AG20443 (cell line): ENCODE measurements around the gene BIN2.
"Not testable (repeated sequence)": the region's sequence is repeated elsewhere in the genome, so short reads cannot be mapped to it uniquely, and the experiment has no call there.

ENCODE experiments used
- DNase-seq: peaks from one replicate; pipeline ENCODE4 v3.0.0; 2012; ENCODE audit warnings: low spot score, mixed read lengths

BIN2 gene

GRCh38 chr12:51345681-51346080 is 21.7 kb upstream of the BIN2 start:
- DNase-seq = no peak

DNA sequence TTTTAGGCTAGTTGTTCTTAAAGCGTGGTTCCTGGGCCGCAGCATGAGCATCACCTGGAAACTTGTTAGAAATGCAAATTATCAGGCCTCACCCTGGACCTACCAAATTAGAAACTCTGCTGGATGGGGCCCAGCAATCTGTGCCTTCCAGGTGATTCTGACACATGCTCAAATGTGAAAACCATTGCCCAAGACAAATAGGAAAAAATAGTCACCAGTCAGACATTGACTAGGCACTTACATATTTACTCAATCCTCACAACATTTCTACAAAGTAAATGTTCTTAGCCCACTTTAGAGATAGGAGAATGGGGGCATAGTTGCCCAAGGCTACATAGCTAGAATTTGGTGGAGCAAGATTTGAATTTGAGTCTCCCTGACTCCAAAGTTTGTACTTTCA is 19.2 kb upstream of the BIN2 start:
- no peak for DNase-seq

DNA sequence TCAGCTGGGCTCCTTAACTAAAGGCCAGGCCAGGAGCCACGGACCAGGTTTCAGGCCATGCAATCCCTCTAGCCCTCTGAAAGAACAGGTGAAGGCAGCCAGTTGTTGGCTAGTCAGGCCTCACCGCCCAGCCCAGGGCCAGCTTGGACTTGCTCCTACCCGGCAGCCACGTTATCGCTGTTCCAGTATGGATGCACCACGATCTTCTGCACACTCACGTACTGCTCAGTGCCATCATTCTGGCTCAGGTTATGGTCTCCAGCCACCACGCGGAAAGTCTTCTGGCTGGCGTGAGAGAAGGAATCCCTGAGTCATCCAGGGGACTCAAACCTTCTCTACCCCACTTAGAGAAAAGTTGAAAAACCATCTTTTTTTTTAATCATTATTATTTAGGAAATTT is 18.4 kb upstream of the BIN2 start:
- DNase-seq = no peak

- DNase-seq = peak; percentile 82
Observed at GRCh38 chr12:51341251-51342007, 17.5 kb upstream of the BIN2 start.

DNA sequence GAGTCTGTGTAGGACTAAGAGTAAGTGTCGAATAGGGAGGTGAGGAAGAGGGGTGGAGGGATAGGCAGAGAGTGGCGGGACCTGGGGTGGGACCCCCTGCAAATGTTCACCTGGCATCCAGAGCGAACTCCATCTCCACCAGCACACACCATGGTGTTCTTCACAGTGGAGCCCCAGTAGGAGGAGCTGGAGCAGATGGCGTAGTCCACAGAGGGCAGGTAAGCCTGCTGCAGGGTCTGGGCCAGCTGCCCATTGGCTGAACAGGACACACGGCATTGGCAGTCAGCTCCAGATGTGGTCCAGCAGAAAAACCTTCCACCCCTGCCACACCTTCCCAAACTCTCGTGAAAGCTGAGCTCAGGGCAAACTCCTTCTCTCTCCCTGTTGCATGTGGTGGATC is 15.8 kb upstream of the BIN2 start:
- DNase-seq = no peak

GRCh38 chr12:51337336-51337735 is 13.4 kb upstream of the BIN2 start:
- DNase-seq = not testable (repeated sequence)

GRCh38 chr12:51335931-51336330 is 12.0 kb upstream of the BIN2 start:
- DNase-seq = no peak

GRCh38 chr12:51334764-51335163 is 10.8 kb upstream of the BIN2 start:
- DNase-seq = no peak

GRCh38 chr12:51333536-51333935 is 9.6 kb upstream of the BIN2 start:
- no peak for DNase-seq

DNA sequence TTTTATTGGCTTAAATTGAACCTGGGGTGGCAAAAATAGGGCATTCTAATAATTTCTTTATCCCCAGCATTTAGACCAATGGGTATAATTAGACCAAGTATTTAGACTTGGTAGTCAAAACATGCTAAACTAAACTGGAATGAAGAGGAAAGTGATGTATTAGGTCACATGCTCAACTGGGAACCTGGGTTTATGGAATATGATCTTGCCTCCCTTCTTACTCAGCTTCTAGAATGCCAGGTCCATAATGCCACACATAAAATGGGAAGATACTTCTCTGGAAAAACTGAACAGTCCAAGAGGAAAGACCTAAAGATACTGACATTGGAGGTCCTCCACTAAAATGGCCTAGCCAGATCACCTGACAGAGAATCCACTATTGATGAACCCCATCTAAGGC is 6.2 kb upstream of the BIN2 start:
- no peak for DNase-seq

DNA sequence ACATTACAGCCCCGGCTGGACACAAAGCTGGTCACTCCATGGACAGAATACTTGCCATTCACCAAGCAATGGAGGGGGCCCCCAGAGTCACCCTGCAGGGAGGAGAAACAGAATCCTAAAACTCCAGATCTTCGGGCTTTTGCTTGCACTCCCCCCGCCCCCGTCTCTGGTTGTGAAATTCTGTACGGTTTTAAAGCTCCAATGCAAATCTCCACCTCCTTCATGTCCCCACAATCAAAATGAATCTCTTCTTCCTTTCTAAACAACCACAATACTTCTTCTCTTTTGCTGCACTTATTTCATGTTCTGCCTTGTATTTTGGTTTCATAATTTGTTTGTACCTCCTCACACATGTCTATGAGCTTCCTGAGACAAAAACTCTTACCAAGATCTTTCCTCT is 5.8 kb upstream of the BIN2 start:
- DNase-seq = no peak

GRCh38 chr12:51328587-51328986 is 4.6 kb upstream of the BIN2 start:
- no peak for DNase-seq

DNA sequence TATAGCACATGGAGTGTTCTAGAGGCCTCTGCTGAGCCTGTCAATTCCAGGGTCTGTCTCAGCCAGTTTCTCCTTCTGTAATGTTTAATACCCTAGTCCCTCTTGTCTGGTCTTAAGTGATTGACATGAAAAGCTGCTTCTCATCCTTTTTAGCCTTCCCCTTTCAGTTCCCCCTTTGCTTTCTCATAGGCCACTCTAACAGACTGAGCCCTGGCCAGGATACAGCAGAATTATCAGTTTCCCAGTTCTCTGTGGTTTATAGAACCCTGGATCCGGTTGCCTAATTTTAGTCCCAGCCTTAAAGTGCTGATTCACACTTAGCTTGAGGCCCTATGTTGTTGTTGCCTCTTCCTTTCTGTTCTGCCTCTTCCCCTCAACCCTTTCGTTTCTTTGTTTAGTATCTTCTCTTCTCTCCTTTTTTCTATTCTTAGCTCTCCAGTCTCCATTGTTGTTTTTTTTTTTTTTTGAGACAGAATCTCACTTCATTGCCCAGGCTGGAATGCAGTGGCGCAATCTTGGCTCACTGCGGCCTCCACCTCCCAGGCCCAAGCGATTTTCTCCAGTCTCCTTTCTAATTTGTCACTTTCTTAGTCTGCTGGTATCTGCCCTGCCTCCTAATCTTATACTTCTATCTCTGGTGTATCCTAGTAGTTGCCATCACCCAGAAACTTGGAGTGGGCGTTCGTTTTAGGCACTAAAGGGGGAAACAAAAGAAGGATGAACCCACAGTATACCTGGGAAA is 2.9 kb upstream of the BIN2 start:
- peak; percentile 75 for DNase-seq

DNA sequence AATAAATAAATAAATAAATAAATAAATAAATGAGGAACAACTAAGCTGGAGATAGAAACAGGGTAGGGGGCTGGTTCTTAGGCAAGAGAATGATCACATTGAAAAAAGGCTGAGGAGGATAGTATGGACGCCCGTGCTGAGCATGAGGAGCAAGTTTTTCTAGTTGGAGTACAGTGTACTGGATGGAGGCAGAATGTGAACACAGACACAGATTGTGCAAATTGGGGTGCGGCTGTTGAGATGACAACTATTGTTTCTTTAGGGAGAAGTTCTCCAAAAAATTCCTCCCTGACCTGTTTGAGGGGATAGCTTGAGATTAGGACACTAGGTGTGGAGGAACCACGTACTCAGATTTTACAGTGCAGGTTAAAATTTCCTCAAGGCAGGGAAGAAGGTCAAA is 979 bp upstream of the BIN2 start:
- no peak for DNase-seq

- no peak for DNase-seq
Observed at GRCh38 chr12:51323317-51323960, 535 bp downstream of the BIN2 start.

- no peak for DNase-seq
Observed at GRCh38 chr12:51322452-51322851, 1.5 kb downstream of the BIN2 start.

GRCh38 chr12:51321882-51322281 is 2.1 kb downstream of the BIN2 start:
- no peak for DNase-seq

DNA sequence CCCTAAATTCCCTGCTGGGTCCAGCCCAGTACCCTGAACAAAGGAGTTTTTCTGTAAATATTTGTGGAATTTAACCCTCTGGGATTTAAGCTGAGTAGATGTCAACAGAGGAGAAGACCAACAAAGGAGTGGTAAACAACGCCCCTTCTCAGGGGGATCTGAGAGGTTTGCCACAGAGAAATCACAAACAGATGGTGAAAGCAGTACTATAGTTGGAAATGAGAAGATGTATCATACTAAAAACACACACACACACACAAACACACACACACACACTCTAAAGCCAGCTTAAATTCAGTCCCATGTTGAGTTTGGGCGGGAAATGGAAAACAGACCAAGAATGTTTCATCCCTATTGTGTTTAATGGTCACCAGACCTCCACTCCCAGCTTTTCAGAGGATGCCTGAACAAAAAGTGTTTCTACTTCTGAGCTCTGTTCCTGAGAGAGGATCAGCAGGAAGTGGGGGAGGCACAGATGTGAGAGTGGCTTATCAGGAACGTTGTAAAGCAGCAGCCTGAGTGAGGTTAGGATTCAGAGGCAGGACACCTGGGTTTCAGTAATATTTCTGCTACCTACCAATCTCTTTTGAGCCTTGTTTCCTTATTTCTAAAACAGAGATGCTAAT is 3.2 kb downstream of the BIN2 start:
- DNase-seq = peak; percentile 46

- DNase-seq = no peak
Observed at GRCh38 chr12:51320311-51320694, 3.7 kb downstream of the BIN2 start.

- DNase-seq = no peak
Observed at GRCh38 chr12:51318846-51319599, 5.0 kb downstream of the BIN2 start.

- not testable (repeated sequence) for DNase-seq
Observed at GRCh38 chr12:51318057-51318806, 5.7 kb downstream of the BIN2 start.
